Measurements from ENCODE around the gene GGN.
"Not testable (repeated sequence)": the region's sequence is repeated elsewhere in the genome, so short reads cannot be mapped to it uniquely, and the experiment has no call there.

GGN gene

GRCh38 chr19:38387550-38388348 is at the start of gene GGN:
TSS of gene GGN (minus strand) at chr19:38388034. CDS start at chr19:38387261, 773 bp downstream.
- DNase-seq, result peak; percentile 91

- DNase-seq, result no peak
Measured at GRCh38 chr19:38437295-38437694, 49.5 kb upstream of the GGN start.

GRCh38 chr19:38434549-38435051 is 46.8 kb upstream of the GGN start:
- DNase-seq, result no peak

- DNase-seq, result peak; percentile 67
Measured at GRCh38 chr19:38433268-38433733, 45.5 kb upstream of the GGN start, which contains the start of gene RYR1. TSS of gene RYR1 (plus strand) at chr19:38433691. CDS start at chr19:38433830, 139 bp downstream.

GRCh38 chr19:38430931-38431330 is 43.1 kb upstream of the GGN start:
- DNase-seq, result no peak

- DNase-seq, result no peak
Measured at GRCh38 chr19:38429811-38430156, 42.0 kb upstream of the GGN start.

- peak; percentile 66 for DNase-seq
Measured at GRCh38 chr19:38429055-38429810, 41.4 kb upstream of the GGN start.

- peak; percentile 82 for DNase-seq
Measured at GRCh38 chr19:38427035-38427677, 39.3 kb upstream of the GGN start.

GRCh38 chr19:38425810-38426466 is 38.1 kb upstream of the GGN start, which contains the start of gene RASGRP4:
TSS of gene RASGRP4 (minus strand) at chr19:38426219. CDS start at chr19:38426091, 128 bp downstream.
- peak; percentile 65 for DNase-seq

- DNase-seq, result no peak
Measured at GRCh38 chr19:38425222-38425809, 37.5 kb upstream of the GGN start.

- no peak for DNase-seq
Measured at GRCh38 chr19:38424272-38424671, 36.4 kb upstream of the GGN start.

GRCh38 chr19:38422438-38422837 is 34.6 kb upstream of the GGN start:
- DNase-seq, result no peak

GRCh38 chr19:38421856-38422255 is 34.0 kb upstream of the GGN start:
- no peak for DNase-seq

- no peak for DNase-seq
Measured at GRCh38 chr19:38420935-38421334, 33.1 kb upstream of the GGN start.

- DNase-seq, result peak; percentile 59
Measured at GRCh38 chr19:38417544-38418506, 30.0 kb upstream of the GGN start.

- DNase-seq, result no peak
Measured at GRCh38 chr19:38417146-38417543, 29.3 kb upstream of the GGN start.

- DNase-seq, result no peak
Measured at GRCh38 chr19:38413416-38413815, 25.6 kb upstream of the GGN start.

GRCh38 chr19:38412961-38413360 is 25.1 kb upstream of the GGN start:
- DNase-seq, result no peak

- no peak for DNase-seq
Measured at GRCh38 chr19:38412491-38412890, 24.7 kb upstream of the GGN start.

- DNase-seq, result not testable (repeated sequence)
Measured at GRCh38 chr19:38411898-38412297, 24.1 kb upstream of the GGN start.
